K562 treated with DMSO at 1 percent for 4 hours (cell line): ENCODE data around the gene PIGW. TPM values are rescaled to one million over a fixed set of nuclear protein-coding genes. Genes with fewer than 3 reads are reported as not detected.

ENCODE experiments used
- total RNA-seq: library from RNA; unstranded; fragments of 300-600 nt; gene quantifications from 2 replicates; pipeline ENCODE4 v1.2.3, GENCODE V29; 2022; ENCODE audit not compliant: insufficient read depth

The PIGW gene
- 6.6 and 9.3 TPM in 2 replicates for total RNA-seq

GRCh38 chr17:36534840-36535668, at the start of gene PIGW, which contains the start of gene MYO19:
TSS of gene PIGW (plus strand) at chr17:36534987. CDS start at chr17:36537102, 2,115 bp downstream.
TSS of gene MYO19 (minus strand) at chr17:36534868. CDS start at chr17:36532538, 2,330 bp downstream.

GRCh38 chr17:36486204-36487194, 48.3 kb upstream of the PIGW start, which contains the start of gene ZNHIT3:
TSS of gene ZNHIT3 (plus strand) at chr17:36486681. CDS start at chr17:36486700, 19 bp downstream.

GRCh38 chr17:36544307-36545076, 9.7 kb downstream of the PIGW start, which contains the start of gene GGNBP2:
TSS of gene GGNBP2 (plus strand) at chr17:36544919. CDS start at chr17:36545725, 806 bp downstream.

Other genes starting within 250 kb of the PIGW start
- gene TBC1D3G, start 211.1 kb upstream of the PIGW start, total RNA-seq: not detected in 2 replicates
- not detected in 2 replicates for gene TBC1D3H, start 146.6 kb upstream of the PIGW start, total RNA-seq
- gene ZNHIT3, start 48.3 kb upstream of the PIGW start, total RNA-seq: 77.7 and 82.1 TPM in 2 replicates
- gene MYO19, start 119 bp upstream of the PIGW start, total RNA-seq: 46.7 and 69.8 TPM in 2 replicates
- gene GGNBP2, start 9.9 kb downstream of the PIGW start, total RNA-seq: 54.5 and 55.9 TPM in 2 replicates
- gene DHRS11, start 56.9 kb downstream of the PIGW start, total RNA-seq: 28.3 and 29.5 TPM in 2 replicates
- gene MRM1, start 66.6 kb downstream of the PIGW start, total RNA-seq: 4.3 and 6.5 TPM in 2 replicates